ENCODE results near the gene SLC4A2.
"Not testable (repeated sequence)": the region's sequence is repeated elsewhere in the genome, so short reads cannot be mapped to it uniquely, and the experiment has no call there.

SLC4A2 gene

DNA sequence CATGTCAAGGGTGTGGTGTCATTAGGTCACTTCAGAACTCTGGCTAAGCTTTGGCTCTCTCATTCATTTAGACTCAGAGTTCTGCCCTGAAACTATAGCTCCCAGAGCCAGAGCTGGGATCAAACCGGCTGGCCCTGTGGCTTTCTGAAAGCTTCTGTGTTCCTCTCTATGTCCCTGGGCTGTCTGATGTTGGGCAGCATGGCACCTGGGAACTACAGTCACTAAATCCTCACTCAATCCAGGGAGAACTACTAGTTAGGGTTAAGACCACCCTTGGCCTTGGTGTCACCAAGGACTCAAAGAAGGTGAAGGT is 48.3 kb upstream of the SLC4A2 start:
- Histone ChIP-seq H3K4me2 (ENCODE audit: insufficient read depth, low read length, poor library complexity, severe bottlenecking) (peak overlapping the region; percentile 19), H3K4ac (ENCODE audit: low read length) (no peak overlapping the region), H3K79me1 (ENCODE audit: low read depth, low read length) (peaks cover 2% of the 10 kb centered on the region), H3K27ac (replicated peaks; ENCODE audit: low read length) (no peak overlapping the region), H2BK120ac (ENCODE audit: low read depth, low read length) (peak overlapping the region; percentile 84), H3K14ac (ENCODE audit: low read length) (no peak overlapping the region), H3K23ac (ENCODE audit: low read depth, low read length, poor library complexity) (no peak overlapping the region), H4K8ac (ENCODE audit: low read depth, low read length) (no peak overlapping the region), H3K9me3 (replicated peaks in 1 of 2; ENCODE audit: control insufficient read depth in 2 of 2, insufficient read depth in 1 of 2, low read depth in 1 of 2, low read length in 2 of 2) (no peaks in the 10 kb centered on the region), H3K27me3 (ENCODE audit: control insufficient read depth in 3 of 3, insufficient read depth in 3 of 3, low read depth in 1 of 3, low read length in 3 of 3) (no peaks in the 10 kb centered on the region), H2BK12ac (ENCODE audit: low read length) (peak overlapping the region; percentile 100), H3K4me1 (ENCODE audit: control insufficient read depth in 2 of 2, insufficient read depth in 1 of 2, low read depth in 1 of 2, low read length in 2 of 2) (peaks cover 19 to 36% of the 10 kb centered on the region in 2 donors), H2AFZ (ENCODE audit: low read length) (no peak overlapping the region), H3K36me3 (replicated peaks in 1 of 2; ENCODE audit: control insufficient read depth in 2 of 2, insufficient read depth in 2 of 2, low read length in 2 of 2) (peaks cover 0 to 5% of the 10 kb centered on the region in 2 donors), H3K18ac (ENCODE audit: low read length) (peak overlapping the region; percentile 89), H2BK15ac (ENCODE audit: low read length) (peak overlapping the region; percentile 98), H2AK5ac (ENCODE audit: low read depth, low read length) (peak overlapping the region; percentile 99), H4K91ac (ENCODE audit: low read depth, low read length, poor library complexity) (no peak overlapping the region), H3K9ac (ENCODE audit: low read depth, low read length, poor library complexity) (peak overlapping the region; percentile 88), H3K4me3 (ENCODE audit: low read length in 2 of 2) (no peak overlapping the region), H2BK5ac (ENCODE audit: low read length) (peak overlapping the region; percentile 94)
- DNase-seq (ENCODE audit: low spot score), result no peak
- no CpG with 5 or more reads among the region's 1 CpG for WGBS, 2 donors (ENCODE audit: extremely low coverage in 2 of 2, insufficient read length in 2 of 2, insufficient replicate concordance in 1 of 2)

DNA sequence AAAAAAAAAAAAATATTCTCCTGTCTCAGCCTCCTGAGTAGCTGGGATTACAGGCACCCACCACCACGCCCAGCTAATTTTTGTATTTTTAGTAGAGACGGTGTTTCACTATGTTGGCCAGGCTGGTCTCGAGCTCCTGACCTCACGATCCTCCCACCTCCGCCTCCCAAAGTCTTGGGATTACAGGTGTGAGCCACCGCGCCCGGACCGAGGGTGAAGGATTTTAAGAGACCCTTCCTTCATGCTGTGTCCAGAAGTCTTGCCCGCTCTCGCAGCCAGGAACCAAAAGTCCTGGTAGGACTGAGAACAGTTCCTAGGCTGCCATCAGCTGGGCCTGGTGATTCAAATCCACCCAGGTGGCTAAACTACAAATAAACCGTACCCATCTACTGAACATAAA is 47.8 kb upstream of the SLC4A2 start:
- not testable (repeated sequence) for H3K9me3 ChIP-seq (replicated peaks in 1 of 2; ENCODE audit: control insufficient read depth in 2 of 2, insufficient read depth in 1 of 2, low read depth in 1 of 2, low read length in 2 of 2); H2BK12ac ChIP-seq (ENCODE audit: low read length); H4K8ac ChIP-seq (ENCODE audit: low read depth, low read length); H4K91ac ChIP-seq (ENCODE audit: low read depth, low read length, poor library complexity); H3K4me3 ChIP-seq (ENCODE audit: low read length in 2 of 2); H2BK5ac ChIP-seq (ENCODE audit: low read length); H2BK120ac ChIP-seq (ENCODE audit: low read depth, low read length); H2BK15ac ChIP-seq (ENCODE audit: low read length); H3K27me3 ChIP-seq (ENCODE audit: control insufficient read depth in 3 of 3, insufficient read depth in 3 of 3, low read depth in 1 of 3, low read length in 3 of 3); H2AFZ ChIP-seq (ENCODE audit: low read length); H3K79me1 ChIP-seq (ENCODE audit: low read depth, low read length); H2AK5ac ChIP-seq (ENCODE audit: low read depth, low read length); H3K9ac ChIP-seq (ENCODE audit: low read depth, low read length, poor library complexity); H3K18ac ChIP-seq (ENCODE audit: low read length); H3K27ac ChIP-seq (replicated peaks; ENCODE audit: low read length); DNase-seq (ENCODE audit: low spot score); H3K4ac ChIP-seq (ENCODE audit: low read length); H3K23ac ChIP-seq (ENCODE audit: low read depth, low read length, poor library complexity); H3K14ac ChIP-seq (ENCODE audit: low read length); H3K4me2 ChIP-seq (ENCODE audit: insufficient read depth, low read length, poor library complexity, severe bottlenecking); H3K36me3 ChIP-seq (replicated peaks in 1 of 2; ENCODE audit: control insufficient read depth in 2 of 2, insufficient read depth in 2 of 2, low read length in 2 of 2)
- no CpG with 5 or more reads among the region's 12 CpGs for WGBS, 2 donors (ENCODE audit: extremely low coverage in 2 of 2, insufficient read length in 2 of 2, insufficient replicate concordance in 1 of 2)
- peaks cover 19 to 36% of the 10 kb centered on the region in 2 donors for H3K4me1 ChIP-seq (ENCODE audit: control insufficient read depth in 2 of 2, insufficient read depth in 1 of 2, low read depth in 1 of 2, low read length in 2 of 2)

GRCh38 chr7:151012031-151012692 is 47.2 kb upstream of the SLC4A2 start:
- Histone ChIP-seq H3K79me1 (ENCODE audit: low read depth, low read length) (peaks cover 2% of the 10 kb centered on the region), H3K9ac (ENCODE audit: low read depth, low read length, poor library complexity) (no peak overlapping the region), H3K4me2 (ENCODE audit: insufficient read depth, low read length, poor library complexity, severe bottlenecking) (no peak overlapping the region), H3K4ac (ENCODE audit: low read length) (no peak overlapping the region), H4K91ac (ENCODE audit: low read depth, low read length, poor library complexity) (peak overlapping the region; percentile 69), H2AFZ (ENCODE audit: low read length) (no peak overlapping the region), H4K8ac (ENCODE audit: low read depth, low read length) (no peak overlapping the region), H3K18ac (ENCODE audit: low read length) (peak overlapping the region; percentile 62), H2BK5ac (ENCODE audit: low read length) (no peak overlapping the region), H2BK12ac (ENCODE audit: low read length) (peak overlapping the region; percentile 19), H2BK15ac (ENCODE audit: low read length) (peak overlapping the region; percentile 83), H3K27me3 (ENCODE audit: control insufficient read depth in 3 of 3, insufficient read depth in 3 of 3, low read depth in 1 of 3, low read length in 3 of 3) (no peaks in the 10 kb centered on the region), H2AK5ac (ENCODE audit: low read depth, low read length) (peak overlapping the region; percentile 5), H2BK120ac (ENCODE audit: low read depth, low read length) (no peak overlapping the region), H3K36me3 (replicated peaks in 1 of 2; ENCODE audit: control insufficient read depth in 2 of 2, insufficient read depth in 2 of 2, low read length in 2 of 2) (peaks cover 0 to 5% of the 10 kb centered on the region in 2 donors), H3K9me3 (replicated peaks in 1 of 2; ENCODE audit: control insufficient read depth in 2 of 2, insufficient read depth in 1 of 2, low read depth in 1 of 2, low read length in 2 of 2) (no peaks in the 10 kb centered on the region), H3K4me3 (ENCODE audit: low read length in 2 of 2) (no peak overlapping the region), H3K4me1 (ENCODE audit: control insufficient read depth in 2 of 2, insufficient read depth in 1 of 2, low read depth in 1 of 2, low read length in 2 of 2) (peaks cover 19 to 36% of the 10 kb centered on the region in 2 donors), H3K27ac (replicated peaks; ENCODE audit: low read length) (no peak overlapping the region), H3K14ac (ENCODE audit: low read length) (no peak overlapping the region), H3K23ac (ENCODE audit: low read depth, low read length, poor library complexity) (no peak overlapping the region)
- no CpG with 5 or more reads among the region's 6 CpGs for WGBS, 2 donors (ENCODE audit: extremely low coverage in 2 of 2, insufficient read length in 2 of 2, insufficient replicate concordance in 1 of 2)
- no peak for DNase-seq (ENCODE audit: low spot score)

DNA sequence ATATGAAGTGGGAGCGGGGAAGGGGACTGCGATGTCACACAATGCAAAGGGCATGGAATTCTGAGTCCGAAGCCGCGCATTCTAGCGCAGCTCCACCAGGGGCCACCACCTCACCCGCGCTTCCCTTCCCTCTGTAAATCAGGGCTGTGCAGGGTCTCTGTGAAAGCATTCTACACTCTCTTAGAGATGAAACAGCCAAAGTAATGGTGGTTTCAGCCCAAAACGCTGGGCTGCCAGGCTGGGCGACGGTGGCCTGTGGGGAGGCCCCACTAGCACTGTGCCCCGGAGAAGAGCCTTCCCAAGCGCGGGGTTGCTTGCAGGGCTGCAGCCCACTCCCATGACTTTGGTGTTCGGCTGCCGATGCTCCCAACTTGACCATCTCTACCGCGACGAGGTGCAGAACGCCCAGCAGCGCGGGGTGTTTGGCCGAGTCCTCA is 46.5 kb upstream of the SLC4A2 start:
- peak overlapping the region; percentile 82 for H3K23ac ChIP-seq (ENCODE audit: low read depth, low read length, poor library complexity)
- no CpG with 5 or more reads among the region's 23 CpGs for WGBS, 2 donors (ENCODE audit: extremely low coverage in 2 of 2, insufficient read length in 2 of 2, insufficient replicate concordance in 1 of 2)
- peaks cover 0 to 5% of the 10 kb centered on the region in 2 donors for H3K36me3 ChIP-seq (replicated peaks in 1 of 2; ENCODE audit: control insufficient read depth in 2 of 2, insufficient read depth in 2 of 2, low read length in 2 of 2)
- H2AFZ ChIP-seq (ENCODE audit: low read length), result peak overlapping the region; percentile 21
- H3K9me3 ChIP-seq (replicated peaks in 1 of 2; ENCODE audit: control insufficient read depth in 2 of 2, insufficient read depth in 1 of 2, low read depth in 1 of 2, low read length in 2 of 2), result no peaks in the 10 kb centered on the region
- no peak overlapping the region for H3K4ac ChIP-seq (ENCODE audit: low read length)
- no peak for DNase-seq (ENCODE audit: low spot score)
- H3K4me1 ChIP-seq (ENCODE audit: control insufficient read depth in 2 of 2, insufficient read depth in 1 of 2, low read depth in 1 of 2, low read length in 2 of 2), result peaks cover 22 to 42% of the 10 kb centered on the region in 2 donors
- H2AK5ac ChIP-seq (ENCODE audit: low read depth, low read length), result peak overlapping the region; percentile 93
- peak overlapping the region in 1 of 2 donors; percentile 33 for H3K4me3 ChIP-seq (ENCODE audit: low read length in 2 of 2)
- H4K91ac ChIP-seq (ENCODE audit: low read depth, low read length, poor library complexity), result peak overlapping the region; percentile 64
- peak overlapping the region; percentile 95 for H2BK15ac ChIP-seq (ENCODE audit: low read length)
- no peak overlapping the region for H4K8ac ChIP-seq (ENCODE audit: low read depth, low read length)
- H3K27me3 ChIP-seq (ENCODE audit: control insufficient read depth in 3 of 3, insufficient read depth in 3 of 3, low read depth in 1 of 3, low read length in 3 of 3), result peaks cover 0 to 5% (median 0%) of the 10 kb centered on the region in 3 experiments
- peak overlapping the region; percentile 77 for H2BK5ac ChIP-seq (ENCODE audit: low read length)
- peak overlapping the region; percentile 67 for H2BK120ac ChIP-seq (ENCODE audit: low read depth, low read length)
- H3K27ac ChIP-seq (replicated peaks; ENCODE audit: low read length), result peak overlapping the region; percentile 47
- peaks cover 2% of the 10 kb centered on the region for H3K79me1 ChIP-seq (ENCODE audit: low read depth, low read length)
- H3K18ac ChIP-seq (ENCODE audit: low read length), result peak overlapping the region; percentile 95
- peak overlapping the region; percentile 12 for H3K9ac ChIP-seq (ENCODE audit: low read depth, low read length, poor library complexity)
- H2BK12ac ChIP-seq (ENCODE audit: low read length), result no peak overlapping the region
- peak overlapping the region; percentile 52 for H3K4me2 ChIP-seq (ENCODE audit: insufficient read depth, low read length, poor library complexity, severe bottlenecking)
- no peak overlapping the region for H3K14ac ChIP-seq (ENCODE audit: low read length)
